HG03565 (cell line): Measurements from ENCODE around the gene TMEM101.
"Not testable (repeated sequence)": the region's sequence is repeated elsewhere in the genome, so short reads cannot be mapped to it uniquely, and the experiment has no call there.

ENCODE experiments used
- ATAC-seq: cut with Tn5 transposase; IDR thresholded peaks from one replicate; pipeline ENCODE4 v1.9.1; 2021; ENCODE audit warnings: mild to moderate bottlenecking, moderate library complexity; ENCODE audit not compliant: unreplicated experiment

TMEM101 gene

DNA sequence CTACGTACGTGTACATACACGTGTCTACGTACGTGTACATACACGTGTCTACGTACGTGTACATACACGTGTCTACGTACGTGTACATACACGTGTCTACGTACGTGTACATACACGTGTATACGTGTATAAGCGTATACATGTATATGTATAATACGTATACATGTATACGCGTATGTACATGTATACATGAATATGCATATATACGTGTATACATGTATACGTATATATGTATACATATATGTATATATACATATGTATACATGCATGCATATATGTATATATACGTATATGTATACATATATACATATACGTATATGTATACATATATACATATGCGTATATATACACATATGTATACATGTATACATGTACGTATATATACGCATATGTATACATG is 38.9 kb downstream of the TMEM101 start:
- ATAC-seq: no peak

DNA sequence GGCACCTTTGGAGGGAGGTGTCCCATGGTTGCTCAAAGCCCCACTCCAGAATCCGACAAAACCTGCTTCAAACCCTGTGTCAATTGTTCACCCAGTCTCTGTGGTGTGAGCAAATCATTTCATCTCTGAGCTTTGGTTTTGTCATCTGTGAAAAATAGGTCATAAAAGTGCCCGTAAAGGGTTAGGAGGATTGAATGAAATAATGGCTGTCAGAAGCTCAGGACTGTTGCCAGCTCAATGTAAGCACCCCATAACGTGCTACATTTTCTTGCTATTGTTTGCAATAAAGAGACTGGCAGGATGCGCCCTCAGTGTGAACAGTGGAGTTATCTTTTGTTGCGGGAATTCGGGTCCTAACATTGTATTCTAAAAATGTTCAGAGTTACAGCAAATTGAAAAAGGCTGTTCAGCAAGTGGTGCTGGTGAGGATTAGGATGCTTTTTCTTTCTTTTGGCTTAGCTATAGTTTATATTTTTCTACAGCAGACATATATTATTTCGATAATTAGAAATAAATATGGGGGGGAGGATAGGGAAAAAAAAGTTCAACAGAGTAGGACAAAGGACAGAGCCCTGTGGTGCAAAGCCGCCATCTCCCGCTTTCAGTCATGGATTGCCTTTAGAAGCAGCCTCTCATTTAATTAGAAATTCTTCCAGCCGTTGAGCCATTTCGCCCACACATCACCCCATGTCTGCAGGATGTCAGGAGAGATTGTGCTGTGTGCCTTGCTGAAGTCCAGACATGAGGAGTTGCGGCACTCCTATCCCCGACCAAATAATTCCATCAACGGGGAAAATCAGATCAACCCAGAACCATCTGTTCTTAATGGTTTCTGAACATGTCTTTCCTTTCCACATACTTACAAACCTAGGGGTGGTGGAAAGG is 40.1 kb downstream of the TMEM101 start:
- no peak for ATAC-seq

DNA sequence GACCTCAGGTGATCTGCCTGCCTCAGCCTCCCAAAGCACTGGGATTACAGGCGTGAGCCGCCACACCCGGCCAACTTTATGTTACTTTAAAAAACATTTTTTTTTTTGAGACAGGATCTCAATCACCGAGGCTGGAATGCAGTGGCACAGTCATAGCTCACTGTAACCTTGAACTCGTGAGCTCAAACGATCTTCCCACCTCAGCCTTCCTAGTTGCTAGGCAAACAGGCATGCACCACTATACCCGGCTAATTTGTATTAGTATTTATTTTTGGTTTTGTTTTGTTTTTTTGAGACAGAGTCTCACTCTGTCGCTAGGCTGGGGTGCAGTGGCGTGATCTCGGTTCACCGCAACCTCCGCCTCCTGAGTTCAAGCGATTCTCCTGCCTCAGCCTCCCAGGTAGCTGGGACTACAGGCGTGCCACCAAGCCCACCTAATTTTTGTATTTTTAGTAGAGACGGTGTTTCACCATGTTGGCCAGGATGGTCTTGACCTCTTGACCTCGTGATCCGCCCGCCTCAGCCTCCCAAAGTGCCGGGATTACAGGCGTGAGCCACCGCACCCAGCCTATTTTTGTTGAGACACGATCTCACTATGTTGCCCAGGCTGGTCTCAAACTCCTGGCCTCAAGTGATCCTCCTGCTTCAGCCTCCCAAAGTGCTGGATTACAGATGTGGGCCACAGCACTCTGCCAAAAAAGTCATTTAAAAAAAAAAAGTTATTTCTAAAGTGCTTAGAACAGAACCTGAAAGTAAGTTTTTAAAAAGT is 42.1 kb downstream of the TMEM101 start:
- not testable (repeated sequence) for ATAC-seq

DNA sequence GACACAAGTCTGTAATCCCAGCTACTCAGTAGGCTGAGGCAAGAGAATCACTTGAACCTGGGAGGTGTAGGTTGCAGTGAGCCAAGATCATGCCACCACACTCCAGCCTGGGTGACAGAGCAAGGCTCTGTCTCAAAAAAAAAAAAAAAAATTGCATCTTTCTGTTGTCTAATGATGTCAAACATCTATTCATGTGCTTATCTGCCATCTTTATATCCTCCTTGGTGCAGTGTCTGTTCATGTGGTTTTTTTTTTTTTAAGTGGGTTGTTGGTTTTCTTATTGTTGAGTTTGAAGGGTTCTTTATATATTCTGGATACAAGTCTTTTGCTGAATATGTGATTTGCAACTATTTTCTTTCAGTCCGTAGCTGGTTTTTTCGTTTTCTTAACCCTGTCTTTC is 43.3 kb downstream of the TMEM101 start:
- not testable (repeated sequence) for ATAC-seq

DNA sequence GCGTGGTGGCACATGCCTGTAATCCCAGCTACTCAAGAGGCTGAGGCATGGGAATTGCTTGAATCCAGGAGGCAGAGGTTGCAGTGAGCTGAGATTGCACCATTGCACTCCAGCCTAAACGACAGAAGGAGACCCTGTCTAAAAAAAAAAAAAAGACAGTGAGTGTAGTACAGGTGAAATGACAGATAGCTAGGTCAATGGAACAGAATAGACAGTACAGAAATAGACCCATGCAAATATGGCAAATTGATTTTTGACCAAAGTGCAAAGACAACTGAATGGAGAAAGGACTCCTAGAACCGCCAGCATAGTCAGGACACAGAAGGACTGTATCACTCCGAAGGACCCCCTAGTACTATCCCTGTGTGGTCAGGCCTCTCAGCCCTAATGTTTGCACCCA is 44.4 kb downstream of the TMEM101 start:
- ATAC-seq: no peak

DNA sequence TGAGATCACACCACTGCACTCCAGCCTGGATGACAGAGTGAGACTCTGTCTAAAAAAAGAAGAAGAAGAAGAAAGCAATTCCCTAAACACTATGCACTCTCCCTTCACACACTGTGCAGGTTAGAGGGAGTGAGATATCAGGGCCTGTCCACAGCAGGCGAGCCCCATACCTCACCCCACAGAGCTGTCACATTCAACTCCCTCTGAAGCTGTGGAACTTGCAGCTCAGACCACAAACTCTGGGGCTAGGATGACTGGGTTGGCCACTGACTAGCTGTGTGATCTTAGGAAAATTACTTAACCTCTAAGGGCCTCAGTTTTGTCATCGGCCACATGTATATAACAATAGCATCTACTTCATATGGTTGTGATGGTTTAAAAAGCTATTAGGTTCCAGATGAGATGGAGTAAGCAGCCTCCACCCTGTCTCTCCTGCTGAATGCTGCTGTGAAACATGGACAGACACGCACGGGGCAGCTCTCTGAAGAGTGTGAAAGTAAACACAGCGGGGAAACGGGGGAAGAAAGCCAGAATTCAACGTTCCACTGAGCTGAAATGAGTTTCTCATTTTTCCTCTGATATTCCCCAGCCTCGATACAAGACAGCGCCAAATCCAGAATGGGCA is 47.4 kb downstream of the TMEM101 start:
- ATAC-seq: no peak

DNA sequence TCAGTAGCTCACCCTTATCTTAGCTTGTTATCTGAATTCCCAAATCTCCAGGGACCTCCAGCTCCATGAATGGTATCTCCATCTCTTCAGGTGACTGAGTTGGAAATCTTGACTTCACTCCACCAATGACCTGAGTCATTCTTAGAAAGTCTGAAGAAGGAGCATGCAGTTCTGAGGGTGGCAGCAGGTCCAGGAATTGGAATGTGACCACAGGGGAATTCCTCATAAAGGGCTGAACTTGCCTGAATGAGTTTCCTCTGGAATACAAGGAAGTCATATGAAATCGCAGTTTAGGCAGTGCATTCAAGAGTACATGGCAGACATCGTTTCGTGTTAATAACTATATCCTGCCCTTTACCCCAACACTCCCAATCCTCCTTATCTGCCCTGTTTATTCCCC is 48.5 kb downstream of the TMEM101 start:
- no peak for ATAC-seq

DNA sequence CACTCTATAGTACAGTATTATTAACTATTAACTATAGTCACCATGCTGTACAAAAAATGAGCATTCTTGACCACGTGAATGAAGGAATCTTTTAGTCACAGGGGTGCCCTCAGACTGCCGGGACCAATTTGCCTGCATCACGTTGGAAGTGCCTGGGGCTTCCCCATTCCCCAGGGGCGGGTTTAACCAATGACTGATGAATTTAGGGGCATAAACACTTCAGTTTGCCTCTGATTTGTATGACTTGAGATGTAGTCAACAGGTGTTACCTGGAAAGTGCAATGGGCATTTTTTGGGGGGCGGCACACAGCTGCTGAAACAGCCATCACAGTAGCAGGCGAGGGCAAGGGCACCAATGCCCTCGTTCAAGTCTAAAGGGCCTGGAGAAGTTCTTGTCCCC is 52.3 kb downstream of the TMEM101 start:
- ATAC-seq: no peak

DNA sequence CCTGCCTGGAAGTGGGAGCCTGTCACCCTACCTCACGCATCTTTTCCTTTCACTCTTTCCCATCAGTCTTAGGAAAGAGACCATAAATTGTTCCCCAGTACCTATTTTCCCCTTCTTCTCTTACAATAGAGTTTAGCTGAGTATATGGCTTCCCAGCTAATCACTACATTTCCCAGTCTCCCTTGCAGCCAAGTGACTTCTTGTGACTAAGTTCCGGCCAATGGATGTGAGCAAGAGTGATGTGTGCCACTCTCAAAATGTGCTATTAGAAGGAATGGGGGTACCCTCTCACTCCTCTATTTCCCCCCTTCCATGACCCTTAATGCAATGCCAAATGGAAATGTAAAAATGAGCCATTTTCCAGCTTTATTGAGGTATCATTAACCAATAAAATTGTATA is 52.8 kb downstream of the TMEM101 start:
- no peak for ATAC-seq

DNA sequence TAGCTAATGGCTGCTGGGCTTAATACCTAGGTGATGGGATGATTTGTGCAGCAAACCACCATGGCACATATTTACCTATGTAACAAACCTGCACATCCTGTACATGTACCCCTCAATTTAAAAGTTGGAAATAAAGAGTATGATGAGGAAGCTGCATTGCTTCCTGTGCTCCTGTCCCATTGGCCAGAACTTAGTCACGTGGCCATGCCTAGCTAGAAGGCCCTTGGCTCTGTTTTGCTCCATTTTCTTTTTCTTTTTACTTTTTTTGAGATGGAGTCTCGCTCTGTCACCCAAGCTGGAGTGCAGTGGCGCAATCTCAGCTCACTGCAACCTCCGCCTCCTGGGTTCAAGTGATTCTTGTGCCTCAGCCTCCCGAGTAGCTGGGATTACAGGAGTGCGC is 53.5 kb downstream of the TMEM101 start:
- ATAC-seq: not testable (repeated sequence)
